NCI-H146 (cell line): ENCODE results near the gene ADAMTS16.

Experiments used
- DNase-seq: peaks from one replicate; lab custom pipeline; 2025; lab: John Stamatoyannopoulos, UW

The ADAMTS16 gene

GRCh38 chr5:5315068-5315980 is 175.2 kb downstream of the ADAMTS16 start:
- DNase-seq = no peak

- no peak for DNase-seq
These were observed 176.2 kb downstream of the ADAMTS16 start for GRCh38 chr5:5316334-5316733.

DNA sequence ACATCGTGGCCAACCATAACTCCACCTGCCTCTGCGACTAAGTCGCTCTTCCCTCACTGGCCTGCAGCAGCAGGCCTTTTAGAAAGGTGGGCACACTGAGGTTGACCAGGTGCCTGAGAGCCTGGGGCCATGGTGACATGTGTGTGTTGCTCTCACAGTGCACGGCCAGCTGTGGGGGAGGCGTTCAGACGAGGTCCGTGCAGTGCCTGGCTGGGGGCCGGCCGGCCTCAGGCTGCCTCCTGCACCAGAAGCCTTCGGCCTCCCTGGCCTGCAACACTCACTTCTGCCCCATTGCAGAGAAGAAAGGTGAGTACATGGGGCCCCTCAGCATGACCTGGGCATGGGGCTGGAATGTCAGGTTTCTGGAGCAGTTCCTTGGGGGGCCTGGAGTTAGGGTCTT is 177.8 kb downstream of the ADAMTS16 start:
- no peak for DNase-seq

DNA sequence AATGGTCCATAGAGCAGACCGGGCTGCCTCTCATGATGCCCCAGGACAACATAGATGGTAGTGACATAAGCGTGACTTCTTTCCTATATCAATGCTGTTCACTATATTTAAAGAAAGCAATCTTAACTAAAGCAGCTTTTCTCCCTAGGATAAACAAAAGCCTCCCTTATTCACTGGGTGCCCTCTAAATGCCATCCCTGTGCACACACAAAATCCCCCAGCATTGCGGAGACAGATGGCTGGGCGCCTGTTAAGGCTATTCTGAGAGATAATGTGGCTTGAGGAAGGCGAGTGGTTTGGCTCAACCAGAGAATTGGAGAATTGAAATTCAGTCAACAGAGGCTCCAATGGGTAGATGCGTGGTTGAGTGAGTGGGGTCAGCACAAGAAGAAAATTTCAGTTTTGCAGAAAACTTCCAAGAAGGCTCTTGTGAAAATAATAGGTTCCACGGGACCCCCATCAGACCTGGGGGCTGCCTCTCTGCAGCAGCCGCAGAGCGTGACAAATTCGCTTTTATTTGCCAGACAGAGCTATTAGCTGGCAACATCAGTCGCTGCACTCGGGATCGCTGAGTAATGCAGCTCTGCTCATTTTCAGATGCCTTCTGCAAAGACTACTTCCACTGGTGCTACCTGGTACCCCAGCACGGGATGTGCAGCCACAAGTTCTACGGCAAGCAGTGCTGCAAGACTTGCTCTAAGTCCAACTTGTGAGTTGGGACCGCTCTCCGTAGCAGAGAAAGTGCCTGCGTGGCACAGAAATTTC is 178.5 kb downstream of the ADAMTS16 start:
- DNase-seq = no peak

GRCh38 chr5:5320062-5320805 is 180.1 kb downstream of the ADAMTS16 start:
- DNase-seq = no peak

DNA sequence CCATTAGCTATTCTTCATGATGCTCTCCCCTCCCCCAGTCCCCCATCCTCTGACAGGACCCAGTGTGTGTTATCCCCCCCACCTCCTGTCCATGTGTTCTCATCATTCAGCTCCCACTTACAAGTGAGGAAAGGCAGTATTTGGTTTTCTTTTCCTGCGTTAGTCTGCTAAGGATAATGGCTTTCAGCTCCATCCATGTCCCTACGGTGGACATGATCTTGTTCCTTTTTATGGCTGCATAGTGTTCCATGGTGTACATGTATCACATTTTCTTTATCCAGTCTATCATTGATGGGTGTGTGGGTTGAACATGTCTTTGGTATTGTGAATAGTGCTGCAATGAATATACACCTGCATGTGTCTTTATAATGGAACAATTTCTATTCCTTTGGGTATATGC is 181.0 kb downstream of the ADAMTS16 start:
- no peak for DNase-seq

DNA sequence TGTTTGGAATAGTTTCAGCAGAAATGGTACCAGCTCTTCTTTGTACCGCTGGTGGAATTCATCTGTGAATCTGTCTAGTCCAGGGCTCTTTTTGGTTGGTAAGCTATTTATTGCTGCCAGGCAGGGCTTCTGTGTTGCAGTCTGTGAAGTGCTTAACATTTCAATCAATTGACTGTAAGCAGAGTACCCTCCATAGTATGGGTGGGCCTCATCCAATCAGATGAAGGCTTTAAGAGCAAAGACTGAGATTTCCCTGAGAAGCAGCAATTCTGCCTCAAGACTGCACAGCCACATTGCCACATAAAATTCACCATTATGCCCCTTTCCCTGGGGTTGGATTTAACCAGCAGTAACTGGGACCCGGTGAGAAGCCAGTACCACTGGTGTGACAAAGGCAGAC is 183.4 kb downstream of the ADAMTS16 start:
- no peak for DNase-seq

GRCh38 chr5:5326115-5326758 is 186.1 kb downstream of the ADAMTS16 start:
- no peak for DNase-seq

DNA sequence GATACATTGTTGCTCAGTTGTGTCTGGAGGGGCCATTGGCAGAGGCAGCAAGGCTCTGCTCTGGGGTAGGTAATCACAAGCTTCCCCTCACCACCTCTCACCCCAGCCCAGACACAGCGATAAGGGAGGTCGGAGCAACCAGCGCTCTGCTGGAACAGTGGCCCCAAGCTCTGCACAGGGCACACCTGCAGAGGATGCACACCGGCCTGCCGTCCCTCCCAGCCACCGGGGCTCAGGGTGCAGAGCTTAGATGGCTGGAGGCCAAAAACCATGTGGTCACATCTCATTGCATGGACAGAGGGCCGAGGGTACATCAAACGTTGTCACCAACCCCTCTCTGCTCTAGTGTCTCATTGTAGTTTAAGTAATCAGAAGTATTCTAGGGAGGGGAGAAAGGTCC is 187.0 kb downstream of the ADAMTS16 start:
- no peak for DNase-seq

DNA sequence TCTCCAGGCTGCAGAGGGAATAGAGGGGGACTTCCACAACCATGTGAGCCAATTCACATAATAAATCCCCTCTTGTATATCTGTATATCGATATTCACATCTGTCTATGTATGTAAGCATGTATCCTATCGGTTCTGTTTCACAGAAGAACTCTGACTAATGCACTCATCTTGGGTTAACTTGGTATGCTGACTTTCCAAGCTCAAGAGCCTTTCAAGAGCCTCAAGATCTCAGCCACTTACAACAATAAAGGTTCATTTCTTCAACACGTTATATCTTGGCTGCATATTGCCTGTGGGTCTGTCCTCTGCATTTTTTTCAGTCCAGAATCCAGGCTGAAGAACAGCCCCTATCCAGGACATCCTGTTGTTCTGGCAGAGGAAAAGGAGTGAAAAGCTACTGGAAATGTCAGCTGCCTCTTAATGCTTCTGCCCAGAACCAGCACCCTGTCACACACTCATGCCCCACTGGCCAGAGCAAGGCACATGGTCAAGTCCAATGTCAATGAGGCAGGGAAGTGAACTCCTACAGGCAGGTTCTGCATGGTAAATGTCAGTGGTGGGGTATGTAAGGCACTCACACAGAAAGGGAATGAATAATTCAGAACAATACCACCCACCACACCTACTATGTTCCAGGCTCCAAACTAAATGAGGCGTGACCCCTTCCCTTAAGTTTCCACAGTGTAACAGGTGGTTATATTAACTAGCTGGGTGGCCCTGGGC is 190.8 kb downstream of the ADAMTS16 start:
- DNase-seq = no peak

DNA sequence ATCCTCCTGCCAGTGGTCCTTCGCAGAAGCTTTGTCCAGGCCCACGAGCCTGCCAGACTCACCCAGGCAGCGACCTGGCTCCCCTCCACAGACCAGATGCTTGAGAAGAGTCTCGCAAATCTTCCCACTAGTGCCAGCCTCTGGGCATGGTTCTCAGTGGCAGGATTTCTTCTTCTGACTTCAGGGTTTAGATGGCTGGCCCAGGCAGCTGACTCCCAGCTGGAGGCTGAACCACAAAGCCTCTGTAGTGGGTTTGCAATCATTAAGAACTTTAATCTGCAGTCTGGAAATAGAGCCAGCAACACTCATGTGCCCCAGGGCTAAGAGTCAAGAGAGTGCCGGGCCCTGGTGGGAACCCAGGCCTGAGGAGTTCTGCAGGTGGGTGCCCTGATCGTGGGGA is 191.7 kb downstream of the ADAMTS16 start:
- no peak for DNase-seq

GRCh38 chr5:5332287-5332686 is 192.2 kb downstream of the ADAMTS16 start:
- no peak for DNase-seq

DNA sequence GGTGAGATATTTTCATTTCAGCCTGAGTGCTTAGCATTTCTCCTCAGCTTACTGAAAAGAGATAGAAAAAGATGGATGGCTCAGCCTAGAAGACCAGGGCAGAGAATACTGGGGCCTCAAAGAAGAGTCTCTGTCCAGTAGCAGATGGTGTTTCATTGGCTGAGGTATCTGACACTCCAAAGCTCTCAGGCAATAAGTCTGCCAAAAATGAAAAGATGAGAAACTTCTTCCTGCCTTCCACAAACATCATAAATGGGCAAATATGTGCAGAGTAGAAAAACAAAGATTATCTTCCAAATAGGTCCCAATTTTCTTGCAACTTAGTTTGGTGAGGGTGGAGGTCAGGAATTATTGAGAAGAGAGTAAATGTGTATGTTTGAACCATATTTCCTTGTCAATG is 195.0 kb downstream of the ADAMTS16 start:
- DNase-seq = no peak

DNA sequence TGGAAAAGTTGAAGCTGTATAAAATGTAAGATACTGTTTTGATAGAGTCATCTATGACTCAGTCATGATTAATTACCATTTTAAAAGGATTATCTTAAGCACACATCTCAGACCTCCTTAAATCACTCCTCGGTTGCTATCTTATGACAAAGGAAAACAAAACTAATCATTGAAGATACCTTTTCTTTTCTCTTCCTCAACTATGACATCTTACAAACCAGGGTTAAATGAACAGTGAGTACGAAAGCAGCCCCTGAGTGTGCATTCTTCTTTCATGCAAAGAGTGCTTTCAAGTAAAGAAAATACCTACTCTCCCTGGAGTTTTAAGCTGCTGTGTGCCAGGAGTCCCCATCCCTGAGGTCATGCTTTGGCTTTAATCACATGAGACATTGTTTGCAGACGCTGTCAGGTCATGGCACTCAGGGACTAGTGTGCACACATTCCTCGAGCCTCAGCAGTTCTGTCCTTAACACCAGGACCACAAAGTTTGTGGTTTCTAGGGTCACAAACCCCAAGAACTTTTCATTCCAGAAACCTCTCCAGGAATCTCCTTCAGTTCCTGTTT is 195.7 kb downstream of the ADAMTS16 start:
- no peak for DNase-seq

DNA sequence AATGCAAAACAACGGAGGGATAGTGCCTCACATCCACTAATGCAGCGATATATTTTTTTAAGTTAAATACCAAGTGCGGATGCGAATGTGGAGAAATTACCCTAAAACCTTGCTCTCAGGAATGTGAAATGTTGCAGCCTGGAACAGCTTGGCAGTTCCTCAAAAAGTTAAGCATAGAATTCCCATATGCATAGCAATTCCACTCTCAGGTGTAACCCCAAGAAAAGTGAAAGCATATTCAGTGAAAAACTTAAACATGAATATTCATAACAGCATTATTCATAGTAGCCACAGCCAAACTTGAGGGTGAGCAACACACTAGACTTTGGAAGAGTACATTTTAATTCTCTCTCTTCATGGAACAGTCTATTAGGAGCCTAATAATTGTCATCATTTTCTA is 199.1 kb downstream of the ADAMTS16 start:
- DNase-seq = no peak

DNA sequence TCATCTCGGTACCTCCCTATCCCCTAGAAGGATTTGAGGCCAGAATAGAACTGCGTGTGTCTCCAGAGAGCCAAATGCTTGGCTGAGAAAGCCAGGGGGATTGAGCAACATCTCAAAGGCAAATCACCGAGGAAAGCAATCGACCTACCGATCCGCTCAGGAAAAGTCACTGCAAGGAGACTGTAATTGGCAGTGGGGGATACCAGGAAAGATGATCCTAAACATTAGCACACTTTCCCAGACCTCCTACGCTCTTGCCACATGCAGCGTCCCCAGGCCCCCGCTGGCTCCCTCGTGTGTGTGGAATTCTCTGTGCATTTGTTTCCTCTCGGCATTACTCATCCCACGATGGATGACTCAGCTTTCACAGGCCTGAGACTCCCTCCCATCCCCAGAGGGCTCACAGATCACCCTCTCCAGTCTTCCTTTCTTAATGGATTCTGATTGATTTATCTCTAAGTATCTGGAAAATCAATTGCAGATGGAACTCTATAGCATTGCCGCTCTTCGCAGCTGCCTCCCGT is 200.1 kb downstream of the ADAMTS16 start:
- DNase-seq = no peak

GRCh38 chr5:5341531-5342292 is 201.6 kb downstream of the ADAMTS16 start:
- DNase-seq = no peak

DNA sequence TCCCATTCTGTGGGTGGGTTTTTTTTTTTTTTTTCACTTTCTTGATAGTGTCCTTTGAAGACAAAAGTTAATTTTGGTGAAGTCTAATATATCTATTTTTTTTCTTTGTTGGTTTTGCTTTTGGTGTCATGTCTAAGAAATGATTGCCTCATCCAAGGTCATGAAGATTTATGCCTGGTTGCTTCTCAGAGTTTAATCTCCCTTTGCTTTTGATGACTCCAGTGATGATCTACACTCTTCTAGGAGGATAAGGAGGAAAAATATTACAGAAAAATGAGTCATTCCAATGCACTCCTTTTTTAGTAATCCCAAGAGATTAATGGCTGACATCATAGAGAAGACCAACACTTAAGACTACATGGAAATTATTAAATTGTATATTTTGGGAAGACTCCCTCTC is 202.7 kb downstream of the ADAMTS16 start:
- DNase-seq = no peak

- no peak for DNase-seq
These were observed 203.4 kb downstream of the ADAMTS16 start for GRCh38 chr5:5343568-5343967.

DNA sequence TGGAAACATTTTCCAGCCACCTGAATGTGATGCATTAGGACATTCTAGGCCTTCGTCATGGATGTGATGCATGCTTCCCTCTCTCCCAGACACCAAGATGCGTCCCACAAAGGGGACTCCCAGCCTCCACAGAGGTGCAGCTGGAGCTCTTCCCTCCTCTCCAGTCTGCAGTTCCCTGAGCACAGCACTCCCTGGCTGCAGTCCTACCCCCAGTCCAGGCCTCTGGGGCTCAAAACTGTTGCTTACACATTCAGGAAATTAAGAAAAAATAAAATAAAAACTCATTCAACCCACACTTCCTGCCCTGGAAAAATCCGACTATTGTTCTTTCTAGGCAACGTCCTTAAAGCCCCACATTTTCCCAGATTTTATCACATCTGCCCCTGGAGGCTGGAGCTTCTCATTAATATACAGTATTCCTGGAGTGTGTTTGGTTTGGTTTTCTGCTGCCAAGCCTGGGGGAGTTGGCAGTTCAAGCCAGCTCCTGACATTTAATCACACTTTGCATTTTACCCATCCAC is 204.0 kb downstream of the ADAMTS16 start:
- DNase-seq = no peak
